NK-92 (cell line): ENCODE data around the gene SEMA5B.

Experiments used
- DNase-seq: peaks from one replicate; lab custom pipeline; 2025; ENCODE audit not compliant: unreplicated experiment; lab: John Stamatoyannopoulos, UW

Gene SEMA5B

DNA sequence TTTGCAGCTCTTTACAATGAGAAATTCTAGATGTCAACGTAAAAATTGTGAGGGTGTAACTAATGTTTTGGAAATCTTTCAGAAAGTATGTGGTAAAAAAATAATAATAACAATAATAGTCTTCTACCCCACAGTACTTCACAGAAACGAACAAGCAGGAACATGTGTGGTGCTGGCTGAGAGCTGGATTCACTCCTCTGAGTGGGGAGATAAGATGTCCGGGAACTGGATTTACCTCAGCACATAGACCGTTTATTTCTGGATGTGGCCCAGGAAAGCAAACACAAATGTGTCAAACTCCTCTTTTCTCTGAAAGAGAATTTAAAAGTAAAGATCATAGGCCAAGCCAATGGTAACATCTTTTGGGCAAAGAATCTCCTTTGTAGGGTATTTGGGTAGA, 129.3 kb downstream of the SEMA5B start:
- DNase-seq, result no peak

DNA sequence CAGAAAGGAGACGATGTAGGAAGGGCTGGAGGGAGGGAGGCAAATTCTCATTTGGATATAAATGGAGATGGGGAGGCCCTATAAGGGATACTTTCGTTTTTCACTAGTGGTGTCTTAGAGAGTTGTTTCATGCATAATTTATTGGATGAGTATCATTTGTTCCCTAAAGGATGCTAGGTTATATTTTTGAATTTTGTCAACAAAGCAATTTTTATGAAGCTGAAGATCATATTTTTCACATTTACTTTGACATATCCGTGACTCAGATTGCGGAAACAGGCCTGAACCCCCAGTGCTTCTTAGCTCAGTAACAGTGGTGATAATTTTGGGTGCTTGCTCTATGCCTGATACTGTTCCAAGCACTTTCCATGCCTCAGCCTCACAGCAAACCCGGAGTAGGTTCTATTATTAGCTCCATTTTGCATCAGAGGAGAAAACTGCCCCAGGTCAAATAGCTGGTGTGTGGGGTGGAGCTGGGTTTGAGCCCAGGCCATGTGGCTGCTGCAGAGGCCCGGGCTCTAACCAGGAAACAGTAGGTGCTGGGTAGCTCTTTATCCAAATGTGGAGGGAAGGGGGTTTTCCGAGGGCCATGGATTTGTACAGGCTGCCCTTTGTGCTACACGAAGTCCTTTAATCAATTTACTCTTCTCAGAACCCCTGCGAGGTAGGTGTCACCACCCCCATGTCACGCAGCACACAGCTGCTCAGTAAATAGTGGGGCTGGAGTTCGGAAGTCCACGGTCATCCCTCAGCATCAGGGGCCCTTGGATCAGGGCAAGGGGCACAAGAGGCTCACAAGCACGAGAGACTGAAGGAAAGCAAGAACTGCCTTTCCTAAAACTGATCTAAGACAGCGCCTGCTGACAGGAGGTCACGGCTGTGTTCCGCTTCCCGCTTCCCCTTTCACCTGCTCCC, 133.6 kb downstream of the SEMA5B start:
- DNase-seq, result no peak

DNA sequence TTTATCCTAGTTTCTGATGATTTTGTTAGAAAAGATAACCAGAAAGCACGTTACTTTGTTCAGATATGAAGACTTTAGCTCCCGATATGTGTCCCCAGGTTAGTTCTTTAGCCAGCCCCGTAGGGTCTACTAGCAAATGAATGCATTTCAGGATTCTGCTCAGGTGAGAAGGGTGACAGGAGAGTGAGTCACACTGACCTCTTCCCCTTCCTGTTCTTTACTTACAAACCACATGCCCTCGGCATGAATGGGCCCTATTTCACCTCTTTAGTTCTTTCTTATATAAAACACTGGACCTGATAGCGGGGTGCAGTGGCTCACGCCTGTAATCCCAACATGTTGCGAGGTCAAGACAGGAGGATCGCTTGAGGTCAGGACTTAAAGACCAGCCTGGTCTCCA, 134.3 kb downstream of the SEMA5B start:
- DNase-seq, result no peak

DNA sequence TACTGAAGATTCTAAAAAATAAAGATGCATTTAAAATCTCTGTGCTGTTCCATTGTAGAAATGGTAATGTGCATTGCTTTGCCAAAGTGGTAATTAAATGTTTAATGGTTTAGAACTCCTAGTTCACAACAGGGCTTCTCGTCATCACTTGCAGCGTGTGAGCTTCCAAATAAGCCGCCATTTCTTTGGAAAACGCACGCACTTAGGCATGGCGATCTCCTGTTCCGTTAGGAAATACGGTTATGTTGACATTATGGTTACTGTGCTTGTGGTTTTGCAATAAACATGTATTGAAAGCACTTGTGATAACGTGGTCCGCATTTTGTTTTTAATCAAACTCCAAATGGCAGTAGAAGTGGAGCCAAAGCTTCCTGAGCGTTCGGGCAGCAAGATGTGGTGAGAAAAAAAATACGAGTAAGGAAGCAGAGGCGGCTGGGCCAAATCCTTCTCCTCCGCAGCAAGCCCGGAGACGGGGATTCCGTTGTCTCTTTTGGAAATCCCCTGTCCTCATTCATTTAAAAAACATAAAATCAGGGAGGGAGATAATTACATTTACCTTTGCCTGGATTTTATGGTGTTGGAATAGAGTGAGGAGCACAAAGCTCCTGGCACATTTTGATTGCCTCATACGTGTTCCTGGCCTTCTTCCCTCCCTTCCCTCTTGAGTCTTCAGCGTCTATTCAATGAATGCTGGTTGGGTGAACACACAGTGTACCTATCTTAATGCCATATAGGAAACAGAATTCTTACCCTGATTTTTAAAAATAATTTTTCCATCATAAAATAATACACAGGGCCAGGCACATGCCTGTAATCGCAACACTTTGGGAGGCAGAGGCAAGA, 135.2 kb downstream of the SEMA5B start:
- DNase-seq, result no peak

DNA sequence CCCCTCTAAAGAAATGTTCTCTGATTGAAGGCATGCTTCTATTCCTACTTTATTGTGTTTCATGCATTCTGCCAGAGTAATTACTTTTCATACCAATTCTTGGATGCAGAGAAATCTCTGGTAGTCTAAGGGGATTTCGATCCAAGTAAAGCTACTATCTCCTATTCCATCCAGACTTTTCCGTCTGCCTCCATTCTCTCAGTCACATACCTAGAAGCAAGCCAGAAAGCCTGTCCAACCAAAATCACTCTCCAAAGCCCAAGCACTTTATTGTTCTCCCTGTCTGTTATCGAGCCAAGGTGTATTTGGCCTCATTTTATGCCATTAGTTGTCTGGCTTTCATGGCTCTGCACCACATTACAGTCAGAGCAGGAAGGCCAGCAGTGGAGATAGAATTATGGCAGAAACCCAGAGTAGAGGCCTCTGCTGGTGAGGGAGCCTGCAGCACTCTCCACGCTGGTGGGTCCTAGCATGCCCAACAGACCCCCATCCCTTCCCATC, 136.8 kb downstream of the SEMA5B start:
- DNase-seq, result no peak

DNA sequence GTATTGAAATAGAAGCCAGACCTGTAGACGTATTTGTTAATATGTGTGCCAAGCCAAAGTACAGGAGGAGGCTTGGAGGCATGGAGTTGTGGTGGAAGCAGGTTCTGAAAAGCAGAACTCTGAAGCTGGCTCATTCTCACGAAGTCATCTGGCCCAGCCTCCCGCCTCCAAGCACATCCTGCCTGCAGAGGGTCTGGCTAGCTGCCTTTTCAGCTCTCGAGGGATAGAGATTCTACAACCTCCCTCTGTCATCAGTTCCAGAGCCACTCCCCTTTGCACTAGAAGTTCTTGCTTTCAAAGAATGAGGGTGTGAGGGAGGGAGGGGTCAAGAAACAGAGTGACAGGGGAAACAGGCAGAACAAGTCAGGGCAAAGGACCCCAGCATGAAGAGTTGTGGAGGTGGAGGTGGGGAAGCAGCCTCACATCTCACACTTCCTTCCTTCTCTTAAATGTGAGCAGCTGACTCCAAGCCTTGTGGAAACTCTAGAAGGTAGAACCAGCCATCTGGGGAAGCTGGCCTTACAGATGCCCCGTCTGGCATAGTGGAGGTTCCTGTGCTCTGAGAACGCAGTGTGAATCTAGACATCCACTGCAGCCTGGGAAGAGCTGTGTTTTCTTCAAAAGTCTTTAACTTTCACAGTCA, 137.4 kb downstream of the SEMA5B start:
- no peak for DNase-seq

DNA sequence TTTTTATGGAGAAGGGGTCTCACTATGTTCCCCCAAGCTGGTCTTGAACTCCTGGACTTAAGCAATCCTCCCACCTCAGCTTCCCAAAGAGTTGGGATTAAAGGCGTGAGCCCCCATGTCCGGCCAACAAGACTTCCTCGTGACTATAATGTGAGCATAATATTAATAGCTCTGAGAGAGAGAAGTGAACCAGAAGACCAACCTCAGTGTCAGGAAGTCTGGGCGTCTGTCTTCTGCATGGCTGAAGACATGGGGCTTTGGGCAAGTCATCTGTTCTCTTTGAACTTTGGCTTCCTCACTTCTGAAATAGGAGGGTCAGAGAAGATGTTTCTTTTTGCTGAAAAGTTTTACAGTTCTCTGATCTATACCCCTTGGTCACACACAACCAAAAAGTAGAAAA, 140.6 kb downstream of the SEMA5B start:
- DNase-seq, result no peak

DNA sequence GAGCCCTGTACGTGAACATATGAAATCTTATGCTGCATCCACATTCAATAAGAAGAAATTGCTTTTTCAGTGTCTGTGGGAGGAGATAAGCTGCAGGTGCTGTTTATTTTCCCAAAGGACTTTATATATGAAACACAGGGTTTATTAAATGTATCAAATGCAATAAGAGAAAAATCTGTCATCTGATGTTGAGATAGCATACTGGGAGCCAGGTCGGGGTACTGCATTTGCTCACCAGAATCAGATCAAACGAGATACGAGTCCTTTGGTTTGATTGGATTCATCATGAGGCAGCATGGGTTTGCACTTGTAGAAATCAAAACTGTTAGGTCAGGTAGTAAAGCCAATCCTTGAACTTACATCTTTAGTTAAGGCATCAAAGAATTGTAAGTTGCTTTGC, 141.3 kb downstream of the SEMA5B start:
- DNase-seq, result no peak

DNA sequence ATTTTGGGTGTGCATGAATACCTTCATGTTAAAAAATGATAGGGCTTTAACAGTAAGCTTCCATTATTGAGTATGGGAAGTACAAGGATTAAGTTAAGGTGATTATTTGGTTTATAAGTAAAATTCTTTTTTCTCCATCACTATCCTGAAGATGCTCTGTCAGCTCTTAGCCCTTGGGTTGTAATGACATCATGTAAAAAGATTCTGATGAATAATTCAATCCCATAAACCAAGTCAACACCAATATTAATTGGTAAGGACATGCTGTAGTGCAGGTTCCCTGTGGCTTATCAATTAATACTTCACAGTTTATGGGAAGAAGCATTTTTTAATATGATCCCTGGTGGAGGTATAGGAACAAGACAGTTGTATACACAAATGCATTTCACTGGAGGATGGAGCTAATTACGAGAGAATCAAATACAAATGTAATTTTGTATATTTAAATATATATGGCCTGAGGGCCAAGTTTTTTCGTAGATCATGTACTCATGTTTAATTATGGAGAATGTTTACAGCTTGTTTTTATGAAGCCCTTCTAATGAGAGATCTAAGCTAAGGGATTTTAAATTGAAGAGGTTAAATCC, 145.1 kb downstream of the SEMA5B start:
- DNase-seq, result no peak

DNA sequence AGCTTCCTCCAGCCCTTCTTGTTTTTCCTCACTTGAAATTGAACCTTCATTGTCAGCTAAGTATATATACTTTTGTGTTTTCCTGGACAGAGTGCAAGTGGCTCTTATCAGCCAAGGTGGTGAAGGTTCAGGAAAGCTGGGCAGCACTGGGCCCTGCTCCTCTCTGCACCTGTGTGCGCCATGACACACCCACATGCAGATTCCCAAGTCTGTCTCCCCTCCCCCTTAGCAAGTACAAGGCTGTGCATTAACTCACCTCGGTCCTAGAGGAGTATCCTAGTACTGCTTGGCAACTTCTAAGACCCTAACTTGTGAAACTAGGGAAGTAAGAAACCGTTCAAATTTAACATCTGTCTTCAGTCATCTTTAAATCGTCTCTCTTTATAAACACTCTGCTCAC, 146.9 kb downstream of the SEMA5B start:
- no peak for DNase-seq

DNA sequence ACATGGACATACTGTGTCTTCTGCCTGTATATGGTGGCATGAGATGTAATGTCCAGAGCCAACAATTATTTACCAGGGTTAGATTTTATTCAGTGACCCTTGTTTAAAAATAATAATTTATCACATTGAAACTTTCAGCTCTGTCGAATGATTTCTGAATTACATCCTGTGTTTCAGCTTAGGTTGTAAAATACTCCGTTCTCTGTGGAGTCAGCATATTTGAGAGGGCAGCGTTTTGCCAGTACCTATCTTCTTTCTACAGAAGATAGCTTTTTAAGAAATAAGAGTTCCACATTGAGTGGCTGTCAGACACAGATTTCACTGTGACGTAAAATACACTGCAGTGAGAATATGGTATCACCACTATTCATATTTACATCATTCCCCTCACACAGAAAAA, 147.4 kb downstream of the SEMA5B start:
- DNase-seq, result no peak

DNA sequence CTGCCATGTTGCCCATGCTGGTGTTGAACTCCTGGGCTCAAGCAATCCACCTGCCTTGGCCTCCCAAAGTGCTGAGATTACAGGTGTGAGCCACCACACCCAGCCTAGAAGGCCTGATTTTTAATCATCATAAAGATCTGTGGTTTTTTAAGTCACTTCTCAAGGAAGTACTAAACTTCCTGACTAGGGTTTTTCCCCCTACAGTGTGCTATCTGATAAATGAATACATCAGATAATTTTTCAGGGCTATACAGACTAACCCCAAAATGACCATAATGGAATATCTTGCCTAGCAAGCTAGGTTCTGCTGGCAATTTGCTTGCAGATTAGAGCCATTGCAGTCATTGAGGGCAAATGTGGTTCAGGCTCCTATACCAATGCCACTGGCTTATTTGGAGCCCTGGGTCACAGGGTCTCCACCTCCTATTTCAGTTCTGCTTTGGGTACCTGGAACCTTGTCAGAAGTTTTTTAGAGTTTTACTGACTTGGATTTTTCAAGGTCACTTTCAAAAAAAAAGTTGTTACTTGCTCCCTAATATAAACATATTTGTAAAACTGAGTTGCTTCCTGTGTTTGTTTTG, 151.9 kb downstream of the SEMA5B start:
- no peak for DNase-seq

DNA sequence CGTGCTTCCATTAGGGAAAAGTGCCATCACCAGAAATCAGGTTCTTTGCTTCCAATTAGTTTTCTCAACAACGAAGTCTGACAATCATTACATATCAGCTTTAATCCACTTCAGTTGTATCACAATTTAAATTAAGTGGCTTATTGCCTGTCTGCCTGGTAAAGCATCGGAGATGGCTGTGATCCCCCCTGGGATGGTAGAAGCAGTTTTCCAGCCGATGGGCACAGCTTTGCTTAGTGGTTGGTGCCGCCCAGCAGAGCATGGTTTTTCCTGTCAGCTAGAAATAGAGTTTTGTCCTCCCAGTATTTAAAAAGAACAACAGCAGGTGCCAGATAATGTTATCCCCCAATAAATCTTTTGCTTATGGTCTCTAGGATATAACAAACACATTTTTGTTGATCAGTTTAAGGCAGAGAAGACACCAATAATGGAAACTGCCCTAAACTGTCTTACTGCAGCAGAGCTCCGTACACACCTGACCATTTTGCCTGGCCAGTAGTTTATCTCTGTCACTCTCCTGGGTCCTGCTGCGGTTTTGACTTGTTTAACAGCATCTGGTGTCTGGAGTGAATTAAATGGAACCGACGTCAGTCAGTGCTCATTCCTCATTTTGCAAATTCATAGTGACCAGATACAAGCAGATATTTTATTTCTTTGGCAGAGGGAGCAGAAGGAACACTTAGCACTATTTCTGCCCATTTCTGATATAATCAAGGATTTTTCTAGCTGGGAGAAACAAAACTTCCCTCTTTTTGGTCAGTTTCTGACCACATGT, 153.6 kb downstream of the SEMA5B start:
- DNase-seq, result no peak

DNA sequence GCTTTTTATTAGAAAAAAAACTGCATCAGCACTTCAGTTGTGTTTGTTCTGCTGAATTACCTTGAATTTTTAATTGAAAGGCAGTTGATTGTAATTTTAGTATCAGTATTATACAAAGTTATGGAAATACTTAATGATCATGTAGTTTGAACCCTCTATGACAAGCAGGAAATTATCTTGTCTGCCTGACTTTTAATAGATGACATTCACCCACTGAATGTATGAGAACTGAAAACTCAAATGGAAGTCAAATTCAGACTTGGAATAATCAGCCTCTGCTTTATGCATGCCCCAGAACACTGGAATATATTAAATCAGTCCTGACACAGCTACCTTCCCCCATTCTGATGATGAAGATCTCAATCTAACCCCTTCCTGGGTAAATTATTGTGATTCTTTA, 159.2 kb downstream of the SEMA5B start:
- no peak for DNase-seq

DNA sequence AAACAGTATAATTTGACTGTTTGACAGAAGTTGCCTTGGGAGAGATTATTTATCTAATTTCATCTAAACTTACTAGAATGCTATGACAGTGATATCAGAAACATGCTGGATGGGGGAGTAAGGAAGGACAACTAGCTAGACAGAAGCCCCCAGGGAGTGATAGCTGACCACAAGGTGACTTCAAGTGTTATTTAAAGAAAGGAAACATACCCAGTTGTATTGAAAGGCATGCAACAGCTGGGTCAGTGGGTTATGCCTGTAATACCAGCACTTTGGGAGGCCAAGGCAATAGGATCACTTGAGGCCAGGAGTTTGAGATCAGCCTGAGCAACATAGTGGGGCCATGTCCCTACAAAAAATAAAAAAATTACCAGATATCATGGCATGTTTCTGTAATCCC, 163.1 kb downstream of the SEMA5B start:
- DNase-seq, result no peak

DNA sequence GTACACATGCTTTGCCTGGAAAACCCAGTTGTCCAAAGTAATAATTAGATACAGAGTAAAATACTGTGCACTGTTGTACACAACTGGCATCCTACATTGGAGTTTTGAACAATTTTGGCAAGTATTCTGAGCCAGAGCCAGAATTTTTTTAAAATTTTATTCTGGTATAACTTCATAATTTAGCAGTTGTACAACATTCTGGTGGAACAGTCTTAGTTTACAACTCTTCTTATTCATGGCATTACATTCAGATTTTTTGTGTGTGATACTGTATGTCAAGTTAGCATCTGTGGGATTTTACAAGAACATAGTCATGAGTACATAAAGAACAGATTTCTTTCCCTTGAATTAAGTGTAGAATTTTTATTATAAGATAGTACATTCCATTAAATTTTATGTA, 165.2 kb downstream of the SEMA5B start:
- no peak for DNase-seq
